Activated CD4-positive, alpha-beta T cell treated with anti-CD3 and anti-CD28 coated beads, Interleukin-2, amount 10 ng/mL, durations not matched to agents 7 days and 5 days (primary cell): ENCODE data around the gene MAGI3. TPM values are rescaled to one million over a fixed set of nuclear protein-coding genes. Genes with fewer than 3 reads are reported as not detected.
"Not testable (repeated sequence)": the region's sequence is repeated elsewhere in the genome, so short reads cannot be mapped to it uniquely, and the experiment has no call there.

Experiments used
- CTCF ChIA-PET: fragments of 350-600 bp; sonication (Branson Sonifier 250); formaldehyde crosslinking; loops from one replicate; lab custom pipeline; 2021; ENCODE audit warnings: antibody characterized with exemption; lab: Charles Lee
- POLR2A ChIA-PET: fragments of 350-600 bp; sonication (Branson Sonifier 250); formaldehyde crosslinking; loops from one replicate; lab custom pipeline; 2021; ENCODE audit warnings: antibody characterized with exemption; lab: Charles Lee
- DNase-seq: peaks from one replicate; pipeline ENCODE4 v3.0.0-alpha.2; 2020
- H3K27ac Mint-ChIP-seq: one replicate; pipeline ENCODE4 v1.8.0; 2021; ENCODE audit warnings: mild to moderate bottlenecking, moderate library complexity, mixed read lengths
- H3K27me3 Mint-ChIP-seq: one replicate; pipeline ENCODE4 v1.8.0; 2021; ENCODE audit warnings: mixed read lengths
- H3K36me3 Mint-ChIP-seq: one replicate; pipeline ENCODE4 v1.8.0; 2021; ENCODE audit warnings: low read depth, mixed read lengths
- H3K4me1 Mint-ChIP-seq: one replicate; pipeline ENCODE4 v1.8.0; 2021; ENCODE audit warnings: mixed read lengths
- H3K4me3 Mint-ChIP-seq: one replicate; pipeline ENCODE4 v1.8.0; 2021; ENCODE audit warnings: mild to moderate bottlenecking, moderate library complexity, mixed read lengths
- H3K9me3 Mint-ChIP-seq: one replicate; pipeline ENCODE4 v1.8.0; 2021; ENCODE audit warnings: mixed read lengths
- total RNA-seq, 2 experiments: library from RNA; stranded (reverse); gene quantifications; one replicate each; pipeline ENCODE4 v1.2.3, GENCODE V29; 2021

The MAGI3 gene
- total RNA-seq, 2 experiments from 2014 or later, result 10.8 to 11.0 TPM

DNA sequence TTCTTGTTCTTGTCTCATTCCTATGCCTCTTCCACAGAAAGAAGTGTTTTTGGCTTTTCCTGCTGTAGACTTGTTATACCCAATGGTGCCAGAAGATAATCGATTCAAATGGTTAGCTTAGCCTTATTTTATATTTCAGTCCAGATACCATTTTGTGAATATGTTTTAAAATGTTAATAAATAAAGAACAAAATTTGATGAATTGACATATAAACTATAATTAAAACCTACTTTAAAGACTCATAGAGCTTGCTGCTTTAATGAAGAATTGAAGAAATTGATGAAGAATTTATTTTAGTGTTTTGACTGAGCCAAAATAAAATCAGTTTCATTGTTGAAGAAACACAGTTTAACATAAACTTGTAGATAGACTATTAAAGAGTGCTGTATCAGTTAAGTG is 152.8 kb downstream of the MAGI3 start:
- no peak for DNase-seq
- Mint-ChIP-seq H3K36me3 (no peaks in the 10 kb centered on the region), H3K4me1 (peaks cover 6% of the 10 kb centered on the region), H3K27me3 (no peaks in the 10 kb centered on the region), H3K9me3 (peaks cover 2% of the 10 kb centered on the region), H3K27ac (no peak overlapping the region), H3K4me3 (no peak overlapping the region)
- ChIA-PET CTCF (no interaction called here), POLR2A (no interaction called here)

DNA sequence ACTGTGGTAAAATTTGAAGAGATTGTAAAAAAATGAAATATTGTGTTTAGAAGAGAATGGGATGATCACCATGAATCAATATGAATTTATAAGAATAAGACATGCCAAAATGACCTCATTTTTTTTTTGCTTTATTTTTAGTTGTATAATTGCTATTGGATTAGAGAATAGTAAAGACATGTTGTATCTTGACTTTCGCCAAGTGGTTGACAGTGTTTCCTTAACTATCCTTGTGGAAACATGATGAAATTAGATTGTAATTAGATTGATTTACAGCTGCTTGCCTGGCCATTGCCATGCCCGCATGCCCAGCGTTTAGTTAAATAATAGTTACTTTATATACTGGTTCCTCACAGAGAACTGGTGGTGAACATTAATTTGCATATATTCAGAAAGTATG is 154.9 kb downstream of the MAGI3 start:
- POLR2A ChIA-PET, result no interaction called here
- H3K4me1 Mint-ChIP-seq, result peaks cover 4% of the 10 kb centered on the region

DNA sequence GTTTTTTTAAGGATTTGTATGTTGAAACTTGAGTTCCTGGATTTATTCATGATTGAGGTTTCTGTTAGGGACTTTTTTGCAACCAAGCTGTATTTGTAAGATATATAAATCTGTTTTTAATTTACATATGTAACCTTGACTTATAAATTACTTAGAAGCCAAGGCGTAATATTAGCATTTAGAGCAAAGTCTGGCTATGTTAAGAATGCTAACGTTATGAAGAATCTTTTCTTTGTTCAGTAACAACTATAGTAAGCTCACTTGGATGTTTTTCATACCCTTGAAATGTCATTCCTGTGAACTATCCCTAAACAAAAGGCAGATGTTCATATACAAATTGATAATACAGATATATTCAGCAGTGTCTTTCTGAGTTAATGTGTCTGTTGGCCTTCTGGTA is 155.3 kb downstream of the MAGI3 start:
- H3K9me3 Mint-ChIP-seq, result no peaks in the 10 kb centered on the region

More for the DNA sequence above, 154.9 kb downstream of the MAGI3 start:
- Mint-ChIP-seq H3K4me3 (no peak overlapping the region), H3K9me3 (no peaks in the 10 kb centered on the region), H3K27me3 (no peaks in the 10 kb centered on the region), H3K27ac (no peak overlapping the region), H3K36me3 (peaks cover 2% of the 10 kb centered on the region)
- no peak for DNase-seq
- CTCF ChIA-PET, result interaction anchor here (0.5 kb wide), 1 partner anchor 12 kb away, joined by 3 read pairs; no protein-coding TSS in a partner anchor

DNA sequence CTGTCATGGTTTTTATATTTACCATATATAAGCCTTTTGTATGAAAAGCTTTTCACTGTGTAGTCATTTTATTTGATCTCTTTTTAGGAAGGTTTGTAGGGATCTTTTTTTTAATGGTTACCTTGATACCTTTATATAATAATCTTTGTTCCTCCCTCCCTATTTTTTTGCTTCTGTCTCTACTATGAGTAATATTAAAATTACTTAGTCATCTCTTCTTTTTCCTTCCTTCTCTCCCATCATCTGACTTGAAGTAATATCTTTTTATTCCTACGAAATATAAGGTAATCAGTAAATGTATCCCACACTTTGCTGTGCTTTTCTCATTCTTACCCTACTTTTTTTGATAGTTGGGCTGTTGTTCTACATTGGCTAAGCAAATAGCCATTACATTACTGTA is 161.4 kb downstream of the MAGI3 start:
- H3K9me3 Mint-ChIP-seq, result peaks cover 2% of the 10 kb centered on the region
- no peaks in the 10 kb centered on the region for H3K4me1 Mint-ChIP-seq
- ChIA-PET CTCF (no interaction called here), POLR2A (no interaction called here)
- H3K36me3 Mint-ChIP-seq, result peaks cover 2% of the 10 kb centered on the region
- H3K27ac Mint-ChIP-seq, result no peak overlapping the region
- no peak for DNase-seq
- no peaks in the 10 kb centered on the region for H3K27me3 Mint-ChIP-seq
- H3K4me3 Mint-ChIP-seq, result no peak overlapping the region

More for the DNA sequence above, 155.3 kb downstream of the MAGI3 start:
- ChIA-PET POLR2A (no interaction called here), CTCF (interaction anchor here (0.5 kb wide), 1 partner anchor 12 kb away, joined by 3 read pairs; no protein-coding TSS in a partner anchor)
- H3K27ac Mint-ChIP-seq, result no peak overlapping the region
- peaks cover 2% of the 10 kb centered on the region for H3K36me3 Mint-ChIP-seq
- no peaks in the 10 kb centered on the region for H3K4me1 Mint-ChIP-seq
- H3K27me3 Mint-ChIP-seq, result no peaks in the 10 kb centered on the region
- no peak overlapping the region for H3K4me3 Mint-ChIP-seq
- no peak for DNase-seq

- Mint-ChIP-seq H3K4me3 (no peak overlapping the region), H3K4me1 (no peaks in the 10 kb centered on the region), H3K9me3 (peaks cover 2% of the 10 kb centered on the region), H3K27ac (no peak overlapping the region), H3K27me3 (no peaks in the 10 kb centered on the region), H3K36me3 (peaks cover 2% of the 10 kb centered on the region)
- ChIA-PET CTCF (no interaction called here), POLR2A (no interaction called here)
- no peak for DNase-seq
These were observed 161.9 kb downstream of the MAGI3 start for GRCh38 chr1:113552244-113552643.

DNA sequence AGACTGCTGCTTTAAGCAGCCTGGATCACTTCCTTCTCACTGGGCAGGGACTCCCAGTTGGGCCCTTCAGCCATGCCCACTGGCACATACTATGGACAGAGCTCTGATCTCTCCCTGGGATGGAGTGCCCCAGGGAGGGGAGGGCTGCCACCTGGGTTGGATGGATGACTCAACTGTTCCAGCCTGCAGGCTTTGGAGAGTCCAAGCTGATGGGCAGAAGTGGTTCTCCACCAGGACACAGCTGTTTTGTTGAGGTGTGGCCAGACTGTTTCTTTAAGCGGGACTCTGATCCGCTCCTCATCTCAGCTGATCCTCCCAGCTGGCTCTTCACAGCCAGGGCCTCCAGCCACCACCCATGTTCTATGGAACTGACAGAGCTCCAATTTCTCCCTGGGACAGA is 166.9 kb downstream of the MAGI3 start:
- H3K4me3 Mint-ChIP-seq, result no peak overlapping the region
- no peak overlapping the region for H3K27ac Mint-ChIP-seq
- H3K9me3 Mint-ChIP-seq, result peaks cover 20% of the 10 kb centered on the region
- H3K4me1 Mint-ChIP-seq, result no peaks in the 10 kb centered on the region
- DNase-seq, result no peak
- CTCF ChIA-PET, result no interaction called here
- H3K27me3 Mint-ChIP-seq, result no peaks in the 10 kb centered on the region
- H3K36me3 Mint-ChIP-seq, result peaks cover 2% of the 10 kb centered on the region
- POLR2A ChIA-PET, result no interaction called here

GRCh38 chr1:113565621-113566020 is 175.3 kb downstream of the MAGI3 start:
- H3K36me3 Mint-ChIP-seq, result no peaks in the 10 kb centered on the region
- ChIA-PET CTCF (no interaction called here), POLR2A (no interaction called here)
- peaks cover 22% of the 10 kb centered on the region for H3K9me3 Mint-ChIP-seq
- H3K27ac Mint-ChIP-seq, result no peak overlapping the region
- DNase-seq, result no peak
- no peaks in the 10 kb centered on the region for H3K27me3 Mint-ChIP-seq
- no peak overlapping the region for H3K4me3 Mint-ChIP-seq
- no peaks in the 10 kb centered on the region for H3K4me1 Mint-ChIP-seq

DNA sequence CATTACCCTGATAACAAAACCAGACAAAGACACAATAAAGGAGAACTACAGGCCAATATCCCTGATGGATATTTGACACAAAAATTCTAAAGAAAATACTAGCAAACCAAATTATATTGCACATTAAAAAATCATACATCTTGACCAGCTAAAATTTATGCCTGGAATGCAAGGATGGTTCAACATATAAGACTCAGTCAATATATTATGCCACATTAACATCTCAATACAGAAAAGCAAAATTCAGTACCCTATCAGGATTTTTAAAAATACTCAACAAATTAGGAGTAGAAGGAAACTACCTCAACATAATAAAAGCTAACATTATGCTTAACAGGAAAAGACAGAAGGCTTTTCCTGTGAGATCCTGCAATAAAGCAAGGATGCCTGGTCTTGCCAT is 177.1 kb downstream of the MAGI3 start:
- CTCF ChIA-PET, result no interaction called here
- POLR2A ChIA-PET, result no interaction called here
- H3K27me3 Mint-ChIP-seq, result no peaks in the 10 kb centered on the region
- no peak overlapping the region for H3K27ac Mint-ChIP-seq
- no peak overlapping the region for H3K4me3 Mint-ChIP-seq
- DNase-seq, result no peak
- H3K4me1 Mint-ChIP-seq, result no peaks in the 10 kb centered on the region
- H3K36me3 Mint-ChIP-seq, result no peaks in the 10 kb centered on the region
- peaks cover 18% of the 10 kb centered on the region for H3K9me3 Mint-ChIP-seq

DNA sequence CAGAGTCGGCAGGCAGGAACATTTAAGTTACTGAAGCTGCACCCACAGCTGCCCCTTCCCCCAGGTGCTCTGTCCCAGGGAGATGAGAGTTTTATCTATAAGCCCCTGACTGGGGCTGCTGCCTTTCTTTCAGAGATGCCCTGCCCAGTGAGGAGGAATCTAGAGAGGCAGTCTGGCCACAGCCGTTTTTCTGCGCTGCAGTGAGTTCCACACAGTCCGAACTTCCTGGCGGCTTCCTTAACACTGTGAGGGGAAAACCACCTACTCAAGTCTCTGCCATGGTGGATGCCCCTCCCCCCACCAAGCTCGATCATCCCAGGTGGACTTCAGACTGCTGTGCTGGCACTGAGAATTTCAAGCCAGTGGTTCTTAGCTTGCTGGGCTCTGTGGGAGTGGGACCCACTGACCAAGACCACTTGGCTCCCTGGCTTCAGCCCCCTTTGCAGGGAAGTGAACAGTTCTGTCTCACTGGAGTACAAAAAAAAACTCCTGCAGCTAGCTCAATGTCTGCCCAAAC is 185.5 kb downstream of the MAGI3 start:
- H3K27me3 Mint-ChIP-seq, H3K27ac Mint-ChIP-seq, DNase-seq, H3K4me1 Mint-ChIP-seq, H3K4me3 Mint-ChIP-seq, POLR2A ChIA-PET, H3K9me3 Mint-ChIP-seq, CTCF ChIA-PET, H3K36me3 Mint-ChIP-seq: not testable (repeated sequence)

DNA sequence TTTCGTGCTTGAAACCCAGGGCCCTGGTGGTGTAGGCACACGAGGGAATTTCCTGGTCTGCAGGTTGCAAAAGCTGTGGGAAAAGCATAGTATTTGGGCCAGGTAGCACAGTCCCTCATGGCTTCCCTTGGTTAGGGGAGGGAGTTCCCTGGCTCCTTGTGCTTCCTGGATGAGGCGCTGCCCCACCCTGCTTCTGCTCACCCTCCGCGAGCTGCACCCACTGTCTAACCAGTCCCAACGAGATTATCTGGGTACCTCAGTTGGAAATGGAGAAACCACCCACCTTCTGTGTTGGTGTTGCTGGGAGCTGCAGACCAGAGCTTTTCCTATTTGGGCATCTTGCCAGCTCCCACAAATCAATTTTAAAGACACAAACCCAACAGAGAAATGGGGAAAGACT is 186.0 kb downstream of the MAGI3 start:
- Mint-ChIP-seq H3K4me3 (no peak overlapping the region), H3K9me3 (peaks cover 2% of the 10 kb centered on the region), H3K27ac (no peak overlapping the region), H3K4me1 (no peaks in the 10 kb centered on the region), H3K36me3 (no peaks in the 10 kb centered on the region), H3K27me3 (no peaks in the 10 kb centered on the region)
- ChIA-PET POLR2A (no interaction called here), CTCF (interaction anchor here (0.6 kb wide), 1 partner anchor 483 kb away, joined by 3 read pairs; no protein-coding TSS in a partner anchor)
- no peak for DNase-seq

DNA sequence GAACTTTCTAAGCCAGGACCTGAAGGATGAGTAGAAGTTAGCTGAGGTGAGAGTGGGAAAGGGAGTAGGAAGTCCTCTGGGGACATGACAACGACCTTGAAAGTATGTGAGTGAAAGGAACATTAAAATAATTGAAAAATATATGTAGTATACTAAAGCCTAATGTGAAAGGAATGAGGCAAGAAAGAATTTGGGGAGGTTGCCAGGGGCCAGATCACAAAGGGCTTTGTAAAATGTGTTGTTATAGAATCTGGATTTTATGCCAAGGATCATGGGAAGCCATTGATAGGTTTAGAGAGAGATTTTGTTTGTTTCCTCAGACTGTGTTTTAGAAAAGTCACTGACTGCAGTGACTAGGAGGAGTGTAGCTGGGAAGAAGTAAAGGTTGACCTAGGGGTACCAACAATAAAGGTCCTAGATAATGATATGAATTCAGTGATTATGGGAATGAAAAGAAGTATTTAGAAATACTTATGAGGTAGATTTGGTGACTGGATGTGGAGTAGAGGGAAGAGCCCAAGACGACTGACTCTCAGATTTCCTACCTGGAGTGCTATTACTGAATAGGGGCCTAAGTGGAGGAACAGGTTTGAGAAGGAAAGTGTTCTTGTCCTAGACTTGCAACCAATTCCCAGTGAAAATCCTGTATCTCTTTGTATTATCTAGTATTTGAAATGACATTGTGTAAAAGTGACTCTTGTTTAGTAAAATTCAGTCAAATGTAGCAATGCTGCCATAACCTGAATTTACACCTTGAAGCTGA is 189.1 kb downstream of the MAGI3 start:
- DNase-seq, result no peak
- ChIA-PET CTCF (no interaction called here), POLR2A (no interaction called here)
- Mint-ChIP-seq H3K9me3 (no peaks in the 10 kb centered on the region), H3K27me3 (no peaks in the 10 kb centered on the region), H3K4me1 (no peaks in the 10 kb centered on the region), H3K4me3 (no peak overlapping the region), H3K27ac (no peak overlapping the region), H3K36me3 (no peaks in the 10 kb centered on the region)

DNA sequence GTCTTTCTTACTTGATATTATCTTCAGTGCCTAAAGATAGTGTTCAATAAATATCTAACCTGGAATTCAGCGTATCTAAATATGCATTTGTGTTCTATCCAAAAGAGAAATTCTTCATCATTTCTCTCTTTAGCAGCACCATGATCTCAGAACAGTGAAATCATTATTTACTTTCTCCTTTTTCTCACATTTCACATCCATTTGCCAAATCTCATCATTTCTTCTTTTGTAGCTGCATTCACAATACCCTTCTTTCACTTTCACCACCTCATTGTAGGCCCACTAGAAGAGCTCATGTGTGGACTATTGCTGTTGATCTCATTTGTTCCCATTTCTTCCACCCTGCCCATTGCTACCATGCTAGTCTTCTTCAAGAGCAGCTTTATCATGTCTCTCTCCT is 191.0 kb downstream of the MAGI3 start:
- no peaks in the 10 kb centered on the region for H3K9me3 Mint-ChIP-seq
- POLR2A ChIA-PET, result no interaction called here
- no peaks in the 10 kb centered on the region for H3K4me1 Mint-ChIP-seq
- DNase-seq, result no peak
- H3K36me3 Mint-ChIP-seq, result peaks cover 4% of the 10 kb centered on the region
- no peak overlapping the region for H3K4me3 Mint-ChIP-seq
- no peaks in the 10 kb centered on the region for H3K27me3 Mint-ChIP-seq
- no peak overlapping the region for H3K27ac Mint-ChIP-seq
- CTCF ChIA-PET, result interaction anchor here (0.7 to 0.8 kb wide), 2 partner anchors 14 to 25 kb away, joined by 3 read pairs; no protein-coding TSS in a partner anchor

DNA sequence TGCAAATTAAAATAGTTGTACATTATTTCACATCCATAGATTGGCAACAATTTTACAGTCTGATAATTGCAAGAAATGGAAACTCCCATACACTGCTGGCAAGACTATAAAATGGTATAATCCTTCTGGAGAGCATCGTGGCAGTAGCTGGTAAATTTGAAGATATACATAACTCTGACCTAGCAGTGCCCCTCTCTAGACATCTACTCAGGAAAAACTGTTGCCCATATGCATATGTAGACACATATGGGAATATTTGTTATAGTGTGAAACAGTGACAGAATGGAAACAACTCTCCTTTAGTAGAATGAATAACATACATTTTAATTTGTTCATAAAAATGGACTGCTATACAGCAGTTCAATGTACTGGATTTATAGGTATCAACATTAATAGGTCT is 191.8 kb downstream of the MAGI3 start:
- ChIA-PET CTCF (no interaction called here), POLR2A (no interaction called here)
- no peak for DNase-seq
- no peak overlapping the region for H3K27ac Mint-ChIP-seq
- peaks cover 4% of the 10 kb centered on the region for H3K36me3 Mint-ChIP-seq
- no peaks in the 10 kb centered on the region for H3K27me3 Mint-ChIP-seq
- H3K4me1 Mint-ChIP-seq, result no peaks in the 10 kb centered on the region
- no peaks in the 10 kb centered on the region for H3K9me3 Mint-ChIP-seq
- H3K4me3 Mint-ChIP-seq, result no peak overlapping the region
